Nephron (organoid): ENCODE data around the gene CELF5.

Experiments
- H3K27ac Mint-ChIP-seq, 3 experiments: 2 replicates each; pipeline ENCODE4 v1.8.0; 2020; ENCODE audit warnings: mixed read lengths in 3 of 3, mild to moderate bottlenecking in 2 of 3, moderate library complexity in 1 of 3
- H3K27me3 Mint-ChIP-seq: 2 replicates; pipeline ENCODE4 v1.8.0; 2021; ENCODE audit warnings: low read depth, mild to moderate bottlenecking, moderate library complexity, mixed read lengths
- H3K36me3 Mint-ChIP-seq: 2 replicates; pipeline ENCODE4 v1.8.0; 2020; ENCODE audit warnings: low read depth, mixed read lengths
- H3K4me1 Mint-ChIP-seq: 2 replicates; pipeline ENCODE4 v1.8.0; 2020; ENCODE audit warnings: mixed read lengths
- H3K4me3 Mint-ChIP-seq, 3 experiments: 2 replicates each; pipeline ENCODE4 v1.8.0; 2020; ENCODE audit warnings: mild to moderate bottlenecking in 3 of 3, mixed read lengths in 3 of 3, moderate library complexity in 2 of 3
- H3K9me3 Mint-ChIP-seq: 2 replicates; pipeline ENCODE4 v1.8.0; 2020; ENCODE audit warnings: mixed read lengths
- TF ChIP-seq, protein P1 (sequence below), 3 experiments: fragments of 200-600 bp; sonication (generic); IDR thresholded peaks; one replicate each; pipeline ENCODE4 v1.5.0; 2021; ENCODE audit warnings: antibody characterized with exemption in 3 of 3; ENCODE audit not compliant: unreplicated experiment in 3 of 3

Gene CELF5

DNA sequence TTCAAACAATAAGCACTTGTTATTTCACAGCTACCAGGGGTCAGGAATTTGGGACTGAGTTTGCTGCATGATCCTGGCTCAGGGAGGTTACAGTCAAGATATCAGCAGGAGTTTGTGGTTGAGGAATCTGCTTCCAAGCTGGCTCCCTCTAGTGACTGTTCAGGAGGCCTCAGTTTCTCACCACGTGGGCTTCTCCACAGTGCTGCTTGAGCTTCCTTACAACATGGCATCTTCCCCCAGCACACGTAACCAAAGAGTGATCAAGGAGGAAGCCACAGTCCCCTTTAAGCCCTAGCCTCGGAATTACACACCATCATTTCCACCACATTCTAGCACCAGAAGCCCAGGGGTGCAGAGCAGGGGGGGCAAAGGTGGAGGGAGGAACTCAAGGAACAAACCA is 28.8 kb downstream of the CELF5 start:
- H3K27ac Mint-ChIP-seq, result no peak overlapping the region
- TF ChIP-seq, protein P1, sequence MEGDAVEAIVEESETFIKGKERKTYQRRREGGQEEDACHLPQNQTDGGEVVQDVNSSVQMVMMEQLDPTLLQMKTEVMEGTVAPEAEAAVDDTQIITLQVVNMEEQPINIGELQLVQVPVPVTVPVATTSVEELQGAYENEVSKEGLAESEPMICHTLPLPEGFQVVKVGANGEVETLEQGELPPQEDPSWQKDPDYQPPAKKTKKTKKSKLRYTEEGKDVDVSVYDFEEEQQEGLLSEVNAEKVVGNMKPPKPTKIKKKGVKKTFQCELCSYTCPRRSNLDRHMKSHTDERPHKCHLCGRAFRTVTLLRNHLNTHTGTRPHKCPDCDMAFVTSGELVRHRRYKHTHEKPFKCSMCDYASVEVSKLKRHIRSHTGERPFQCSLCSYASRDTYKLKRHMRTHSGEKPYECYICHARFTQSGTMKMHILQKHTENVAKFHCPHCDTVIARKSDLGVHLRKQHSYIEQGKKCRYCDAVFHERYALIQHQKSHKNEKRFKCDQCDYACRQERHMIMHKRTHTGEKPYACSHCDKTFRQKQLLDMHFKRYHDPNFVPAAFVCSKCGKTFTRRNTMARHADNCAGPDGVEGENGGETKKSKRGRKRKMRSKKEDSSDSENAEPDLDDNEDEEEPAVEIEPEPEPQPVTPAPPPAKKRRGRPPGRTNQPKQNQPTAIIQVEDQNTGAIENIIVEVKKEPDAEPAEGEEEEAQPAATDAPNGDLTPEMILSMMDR (IDR thresholded peaks at IDR 0.05; ENCODE audit: unreplicated experiment in 3 of 3), result no peak
- no peak overlapping the region for H3K4me3 Mint-ChIP-seq
- H3K9me3 Mint-ChIP-seq, result peaks cover 4% of the 10 kb centered on the region
- H3K27me3 Mint-ChIP-seq, result peaks cover 31% of the 10 kb centered on the region
- no peaks in the 10 kb centered on the region for H3K4me1 Mint-ChIP-seq
- H3K36me3 Mint-ChIP-seq, result no peaks in the 10 kb centered on the region

DNA sequence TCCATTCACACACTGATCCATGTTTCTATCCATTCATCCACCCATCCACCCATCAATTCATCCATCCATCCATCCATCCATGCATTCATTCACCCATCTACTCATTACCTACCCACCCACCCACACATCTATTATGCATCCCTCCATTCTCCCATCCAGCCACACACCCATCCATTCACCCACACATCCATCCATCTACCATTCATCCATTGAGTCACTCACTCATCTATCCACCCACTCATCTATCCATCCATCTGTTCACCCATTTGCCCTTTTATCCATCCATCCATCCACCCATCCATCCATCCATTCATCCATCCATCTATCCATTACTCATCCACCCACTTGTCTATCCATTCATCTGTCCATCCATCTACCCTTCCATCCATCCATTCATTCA is 30.1 kb downstream of the CELF5 start:
- peaks cover 34% of the 10 kb centered on the region for H3K27me3 Mint-ChIP-seq
- no peak overlapping the region for H3K4me3 Mint-ChIP-seq
- no peaks in the 10 kb centered on the region for H3K4me1 Mint-ChIP-seq
- peaks cover 4% of the 10 kb centered on the region for H3K9me3 Mint-ChIP-seq
- TF ChIP-seq, protein P1 (IDR thresholded peaks at IDR 0.05; ENCODE audit: unreplicated experiment in 3 of 3), result no peak
- no peak overlapping the region for H3K27ac Mint-ChIP-seq
- H3K36me3 Mint-ChIP-seq, result no peaks in the 10 kb centered on the region

DNA sequence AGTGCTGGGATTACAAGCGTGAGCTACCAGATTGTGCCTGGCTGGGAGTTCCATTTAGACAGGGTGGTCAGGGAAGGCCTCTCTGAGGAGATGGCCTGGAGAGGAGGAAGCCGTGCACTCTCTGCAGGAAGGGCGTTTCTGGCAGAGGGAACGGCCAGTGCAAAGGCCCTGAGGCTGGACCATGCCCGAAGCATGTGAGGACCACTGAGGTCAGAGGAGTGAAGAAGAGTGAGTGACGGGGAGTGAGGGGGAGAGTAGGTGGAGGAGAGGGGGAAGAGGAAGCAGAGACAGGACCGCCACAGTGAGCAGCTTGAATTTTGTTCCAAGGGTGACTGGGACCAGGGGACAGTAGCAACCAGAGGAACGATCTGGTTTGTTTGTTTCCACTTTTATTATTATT is 32.6 kb downstream of the CELF5 start:
- Mint-ChIP-seq H3K4me1 (no peaks in the 10 kb centered on the region), H3K27ac (no peak overlapping the region), H3K9me3 (peaks cover 4% of the 10 kb centered on the region), H3K4me3 (no peak overlapping the region), H3K27me3 (peaks cover 25% of the 10 kb centered on the region), H3K36me3 (no peaks in the 10 kb centered on the region)
- TF ChIP-seq, protein P1 (IDR thresholded peaks at IDR 0.05; ENCODE audit: unreplicated experiment in 3 of 3), result no peak

DNA sequence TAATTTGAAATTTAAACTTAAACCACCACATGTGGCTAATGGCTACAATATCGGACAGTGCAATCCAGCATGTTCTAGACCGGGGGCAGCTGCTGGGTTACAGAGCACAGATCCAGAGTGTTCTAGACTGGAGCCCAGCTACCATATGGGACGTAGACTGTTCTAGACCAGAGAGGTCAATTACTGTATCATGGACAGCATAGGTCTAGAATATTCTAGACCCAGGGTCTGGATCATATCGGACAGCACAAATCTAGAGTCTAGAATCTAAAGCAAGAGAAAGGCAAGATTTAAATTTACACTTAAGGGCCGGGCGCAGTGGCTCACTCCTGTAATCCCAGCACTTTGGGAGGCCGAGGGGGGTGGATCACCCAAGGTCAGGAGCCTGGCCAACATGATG is 37.9 kb downstream of the CELF5 start:
- Mint-ChIP-seq H3K9me3 (no peaks in the 10 kb centered on the region), H3K36me3 (no peaks in the 10 kb centered on the region), H3K4me3 (no peak overlapping the region), H3K27me3 (peaks cover 34% of the 10 kb centered on the region), H3K4me1 (no peaks in the 10 kb centered on the region), H3K27ac (no peak overlapping the region)
- TF ChIP-seq, protein P1 (IDR thresholded peaks at IDR 0.05; ENCODE audit: unreplicated experiment in 3 of 3), result no peak

DNA sequence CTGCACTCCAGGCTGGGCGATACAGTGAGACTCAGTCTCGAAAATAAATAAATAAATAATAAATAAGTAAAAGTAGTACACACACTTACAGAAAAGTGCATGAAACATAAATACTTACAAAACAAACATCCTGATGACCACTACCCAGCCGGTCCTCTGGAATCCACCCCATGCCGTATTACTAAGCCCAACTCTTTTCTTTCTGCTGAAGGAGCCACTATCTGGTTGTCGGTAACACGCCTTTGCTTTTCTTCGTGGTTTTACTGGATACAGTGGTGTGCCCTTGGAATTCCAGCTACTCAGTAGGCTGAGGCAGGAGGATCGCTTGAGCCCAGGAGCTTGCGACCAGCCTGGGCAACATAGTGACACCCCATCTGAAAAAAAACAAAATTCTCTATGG is 39.4 kb downstream of the CELF5 start:
- Mint-ChIP-seq H3K27ac (no peak overlapping the region), H3K27me3 (peaks cover 46% of the 10 kb centered on the region), H3K9me3 (no peaks in the 10 kb centered on the region), H3K4me1 (no peaks in the 10 kb centered on the region), H3K4me3 (no peak overlapping the region), H3K36me3 (no peaks in the 10 kb centered on the region)
- TF ChIP-seq, protein P1 (IDR thresholded peaks at IDR 0.05; ENCODE audit: unreplicated experiment in 3 of 3), result no peak

DNA sequence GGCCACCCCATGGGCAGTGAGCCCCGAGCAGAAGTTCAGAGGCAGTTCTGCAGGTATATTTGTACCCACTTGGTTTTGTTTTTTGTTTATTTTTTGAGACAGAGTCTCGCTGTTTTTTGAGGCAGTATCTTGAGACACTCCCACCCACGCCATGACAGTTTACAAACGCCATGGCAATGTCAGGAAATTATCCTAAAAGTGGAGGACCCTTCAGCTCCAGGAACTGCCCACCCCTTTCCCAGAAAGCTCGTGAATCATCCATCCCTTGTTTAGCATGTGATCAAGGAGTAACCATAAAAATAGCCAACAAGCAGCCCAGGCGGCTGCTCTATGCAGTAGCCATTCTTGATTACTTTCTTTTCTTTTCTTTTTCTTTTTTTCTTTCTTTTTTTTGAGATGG is 41.0 kb downstream of the CELF5 start:
- TF ChIP-seq, protein P1 (IDR thresholded peaks at IDR 0.05; ENCODE audit: unreplicated experiment in 3 of 3), result no peak
- H3K4me3 Mint-ChIP-seq, result no peak overlapping the region
- peaks cover 53% of the 10 kb centered on the region for H3K27me3 Mint-ChIP-seq
- no peak overlapping the region for H3K27ac Mint-ChIP-seq
- H3K4me1 Mint-ChIP-seq, result no peaks in the 10 kb centered on the region
- no peaks in the 10 kb centered on the region for H3K36me3 Mint-ChIP-seq
- no peaks in the 10 kb centered on the region for H3K9me3 Mint-ChIP-seq
